Peyer's patch (tissue), 4 donors: ENCODE data around the gene CD93.

ENCODE experiments used
- CTCF ChIP-seq, 6 experiments: fragments of 450-650 bp in 4 of 6; fragments of 200-600 bp in 2 of 6; sonication (generic) in 1 of 6; IDR thresholded peaks; one replicate each; pipeline ENCODE4 v1.5.1; 2017 to 2019; ENCODE audit warnings: antibody characterized with exemption in 6 of 6, mild to moderate bottlenecking in 3 of 6, moderate library complexity in 1 of 6
- POLR2A ChIP-seq, 2 donors: fragments of 450-650 bp; IDR thresholded peaks; one replicate each; pipeline ENCODE4 v1.5.1; 2017; ENCODE audit warnings: antibody characterized with exemption in 2 of 2, mild to moderate bottlenecking in 2 of 2, moderate library complexity in 2 of 2

- TF ChIP-seq CTCF (IDR thresholded peaks at IDR 0.05) (no peak), POLR2A (IDR thresholded peaks at IDR 0.05) (no peak)
These were observed 1.6 kb upstream of the CD93 start for GRCh38 chr20:23087587-23088251.
